Fibroblast of mammary gland (primary cell): ENCODE results near the gene SLC43A3.

Experiments
- DNase-seq: peaks from one replicate; pipeline ENCODE4 v3.0.0-alpha.2; 2010; ENCODE audit warnings: low read depth
- H3K4me3 ChIP-seq: 2 replicates; pipeline ENCODE4 v1.5.1; 2011; ENCODE audit warnings: low read depth, mild to moderate bottlenecking, low read length, moderate library complexity; ENCODE audit not compliant: control insufficient read depth
- CTCF ChIP-seq: conservative IDR thresholded peaks from 2 replicates; pipeline ENCODE4 v1.5.1; 2011; ENCODE audit warnings: low read depth, low read length, inconsistent platforms; ENCODE audit not compliant: control insufficient read depth, insufficient read depth

Gene SLC43A3

GRCh38 chr11:57399972-57400578 is 26.8 kb downstream of the SLC43A3 start:
- TF ChIP-seq CTCF, result no peak
- no peak overlapping the region for H3K4me3 ChIP-seq
- DNase-seq, result no peak

- no peak for DNase-seq
- no peak for TF ChIP-seq CTCF
- H3K4me3 ChIP-seq, result no peak overlapping the region
Measured at GRCh38 chr11:57399221-57399620, 27.7 kb downstream of the SLC43A3 start.

GRCh38 chr11:57397394-57397990 is 29.4 kb downstream of the SLC43A3 start:
- H3K4me3 ChIP-seq, result no peak overlapping the region
- no peak for DNase-seq
- no peak for TF ChIP-seq CTCF

- H3K4me3 ChIP-seq, result no peak overlapping the region
- no peak for DNase-seq
- no peak for TF ChIP-seq CTCF
Measured at GRCh38 chr11:57396744-57397143, 30.2 kb downstream of the SLC43A3 start.

- DNase-seq, result no peak
- TF ChIP-seq CTCF, result no peak
- H3K4me3 ChIP-seq, result no peak overlapping the region
Measured at GRCh38 chr11:57395905-57396623, 30.9 kb downstream of the SLC43A3 start.

GRCh38 chr11:57394203-57394965 is 32.5 kb downstream of the SLC43A3 start:
- no peak for DNase-seq
- no peak for TF ChIP-seq CTCF
- no peak overlapping the region for H3K4me3 ChIP-seq
